Thyroid gland (tissue), 4 donors: ENCODE results near the gene KCNH5. TPM values are rescaled to one million over a fixed set of nuclear protein-coding genes. Genes with fewer than 3 reads are reported as not detected.

ENCODE experiments used
- DNase-seq, 2 donors: peaks; one replicate each; pipeline ENCODE4 v3.0.0-alpha.2; 2019
- H3K27ac ChIP-seq, 3 donors: fragments of 200-600 bp; sonication (generic); 1 replicate in 2 of 3; 2 replicates in 1 of 3; pipeline ENCODE4 v1.5.1; 2016 to 2019; ENCODE audit warnings: mild to moderate bottlenecking in 1 of 3, moderate library complexity in 1 of 3
- H3K27me3 ChIP-seq: fragments of 200-600 bp; sonication (generic); one replicate; pipeline ENCODE4 v1.5.1; 2019
- H3K36me3 ChIP-seq, 2 donors: fragments of 200-600 bp; sonication (generic); one replicate each; pipeline ENCODE4 v1.5.1; 2016 to 2019
- H3K4me1 ChIP-seq, 2 donors: fragments of 200-600 bp; sonication (generic); one replicate each; pipeline ENCODE4 v1.5.1; 2017 to 2019
- H3K4me3 ChIP-seq, 3 donors: fragments of 200-600 bp; sonication (generic); replicated peaks in 1 of 3; 1 replicate in 2 of 3; 2 replicates in 1 of 3; pipeline ENCODE4 v1.5.1; 2016; ENCODE audit warnings: mild to moderate bottlenecking in 1 of 3
- H3K9me3 ChIP-seq: fragments of 200-600 bp; sonication (generic); one replicate; pipeline ENCODE4 v1.5.1; 2017
- POLR2A ChIP-seq, 2 donors: fragments of 450-650 bp; IDR thresholded peaks; one replicate each; pipeline ENCODE4 v1.6.1; 2017; ENCODE audit warnings: antibody characterized with exemption in 2 of 2, mild to moderate bottlenecking in 2 of 2, moderate library complexity in 1 of 2
- WGBS, 2 donors: methylation state at CpG; one replicate each; pipeline ENCODE4 v1.1.5; 2017; 5-methylcytosine and 5-hydroxymethylcytosine counted together
- intact Hi-C: fragments of 100-400 bp; cut with DNase I; formaldehyde crosslinking; loops from one replicate; pipeline ENCODE4 v1.15.1; 2023
- total RNA-seq, 4 donors: library from RNA; depleted of rRNA; stranded (reverse); fragments of >200 nt; gene quantifications; one replicate each; pipeline ENCODE4 v1.2.3, GENCODE V29; 2016
- TF ChIP-seq, protein P1 (sequence below), 6 experiments: fragments of 200-600 bp in 3 of 6; fragments of 450-650 bp in 3 of 6; sonication (generic) in 3 of 6; IDR thresholded peaks; one replicate each; pipeline ENCODE4 v1.5.1; 2016 to 2019; ENCODE audit warnings: antibody characterized with exemption in 6 of 6, mild to moderate bottlenecking in 2 of 6, inconsistent platforms in 1 of 6, moderate library complexity in 1 of 6

KCNH5 gene
- total RNA-seq, 4 donors from 2014 or later: not detected

- H3K36me3 ChIP-seq: no peaks in the 10 kb centered on the region
- no peak for DNase-seq
- H3K9me3 ChIP-seq: no peaks in the 10 kb centered on the region
- no peak overlapping the region for H3K4me3 ChIP-seq
- no peak overlapping the region for H3K27ac ChIP-seq
- intact Hi-C loops: no loop called here
- TF ChIP-seq, protein P1, sequence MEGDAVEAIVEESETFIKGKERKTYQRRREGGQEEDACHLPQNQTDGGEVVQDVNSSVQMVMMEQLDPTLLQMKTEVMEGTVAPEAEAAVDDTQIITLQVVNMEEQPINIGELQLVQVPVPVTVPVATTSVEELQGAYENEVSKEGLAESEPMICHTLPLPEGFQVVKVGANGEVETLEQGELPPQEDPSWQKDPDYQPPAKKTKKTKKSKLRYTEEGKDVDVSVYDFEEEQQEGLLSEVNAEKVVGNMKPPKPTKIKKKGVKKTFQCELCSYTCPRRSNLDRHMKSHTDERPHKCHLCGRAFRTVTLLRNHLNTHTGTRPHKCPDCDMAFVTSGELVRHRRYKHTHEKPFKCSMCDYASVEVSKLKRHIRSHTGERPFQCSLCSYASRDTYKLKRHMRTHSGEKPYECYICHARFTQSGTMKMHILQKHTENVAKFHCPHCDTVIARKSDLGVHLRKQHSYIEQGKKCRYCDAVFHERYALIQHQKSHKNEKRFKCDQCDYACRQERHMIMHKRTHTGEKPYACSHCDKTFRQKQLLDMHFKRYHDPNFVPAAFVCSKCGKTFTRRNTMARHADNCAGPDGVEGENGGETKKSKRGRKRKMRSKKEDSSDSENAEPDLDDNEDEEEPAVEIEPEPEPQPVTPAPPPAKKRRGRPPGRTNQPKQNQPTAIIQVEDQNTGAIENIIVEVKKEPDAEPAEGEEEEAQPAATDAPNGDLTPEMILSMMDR (IDR thresholded peaks at IDR 0.05): no peak
- no peak for TF ChIP-seq POLR2A (IDR thresholded peaks at IDR 0.05)
- H3K27me3 ChIP-seq: no peaks in the 10 kb centered on the region
- 64 to 75% methylated on average over 2 of the region's 2 CpGs for WGBS, 2 donors
- no peaks in the 10 kb centered on the region for H3K4me1 ChIP-seq
These were observed 131.2 kb downstream of the KCNH5 start for GRCh38 chr14:62914025-62914424.

DNA sequence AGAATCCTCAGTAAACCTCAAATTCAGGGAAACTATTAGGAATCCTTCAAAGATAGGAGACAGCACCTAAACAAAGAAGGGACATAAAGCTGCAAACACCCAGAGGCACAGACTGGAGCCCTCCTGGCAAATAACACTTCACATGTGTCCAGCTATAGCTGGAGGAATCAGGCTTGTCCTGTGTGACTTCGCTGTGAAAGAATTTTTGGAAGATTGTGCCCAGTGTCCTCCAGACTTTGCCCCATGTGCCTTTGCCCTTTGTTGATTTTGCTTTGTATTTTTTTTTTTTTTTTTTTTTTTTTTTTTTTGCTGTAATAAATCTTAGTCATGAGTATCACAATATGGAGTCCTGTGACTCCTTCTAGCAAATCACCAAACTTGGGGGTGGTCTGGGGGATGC, 136.8 kb downstream of the KCNH5 start:
- Histone ChIP-seq H3K27ac (no peak overlapping the region), H3K4me3 (no peak overlapping the region), H3K4me1 (no peaks in the 10 kb centered on the region), H3K9me3 (no peaks in the 10 kb centered on the region), H3K27me3 (no peaks in the 10 kb centered on the region), H3K36me3 (no peaks in the 10 kb centered on the region)
- TF ChIP-seq, protein P1 (IDR thresholded peaks at IDR 0.05): no peak
- TF ChIP-seq POLR2A (IDR thresholded peaks at IDR 0.05): no peak
- WGBS, 2 donors: 83 to 97% methylated on average over 1 of the region's 1 CpG
- no peak for DNase-seq
- intact Hi-C loops: no loop called here

- Histone ChIP-seq H3K9me3 (no peaks in the 10 kb centered on the region), H3K4me3 (no peak overlapping the region), H3K4me1 (no peaks in the 10 kb centered on the region), H3K27me3 (no peaks in the 10 kb centered on the region), H3K36me3 (no peaks in the 10 kb centered on the region), H3K27ac (no peak overlapping the region)
- 68 to 70% methylated on average over 2 of the region's 2 CpGs for WGBS, 2 donors
- intact Hi-C loops: no loop called here
- no peak for DNase-seq
- TF ChIP-seq, protein P1 (IDR thresholded peaks at IDR 0.05): no peak
- no peak for TF ChIP-seq POLR2A (IDR thresholded peaks at IDR 0.05)
These were observed 139.7 kb downstream of the KCNH5 start for GRCh38 chr14:62905566-62905965.

DNA sequence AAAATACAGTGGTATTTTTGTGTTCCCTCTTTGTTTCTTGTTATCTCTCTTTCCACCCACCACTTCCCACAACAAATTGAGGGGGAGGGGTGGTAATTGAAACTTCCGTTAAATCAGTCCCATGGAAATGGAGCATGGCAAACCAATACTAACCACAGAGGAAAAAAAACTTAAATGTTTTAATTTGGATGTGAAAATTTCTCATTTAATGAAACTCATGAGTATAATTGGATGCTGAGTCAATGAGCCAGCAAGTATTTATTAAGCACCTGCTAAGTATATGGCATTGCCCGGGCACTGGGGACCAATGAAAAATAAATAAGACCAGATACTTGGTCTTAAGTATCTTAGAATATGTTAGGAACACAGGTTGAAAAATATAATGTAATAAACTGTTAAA, 147.5 kb downstream of the KCNH5 start:
- Histone ChIP-seq H3K9me3 (no peaks in the 10 kb centered on the region), H3K36me3 (no peaks in the 10 kb centered on the region), H3K4me1 (no peaks in the 10 kb centered on the region), H3K27ac (no peak overlapping the region), H3K27me3 (no peaks in the 10 kb centered on the region), H3K4me3 (no peak overlapping the region)
- WGBS, 2 donors: 43 to 64% methylated on average over 2 of the region's 2 CpGs
- TF ChIP-seq, protein P1 (IDR thresholded peaks at IDR 0.05): no peak
- no peak for TF ChIP-seq POLR2A (IDR thresholded peaks at IDR 0.05)
- DNase-seq: no peak
- intact Hi-C loops: no loop called here

DNA sequence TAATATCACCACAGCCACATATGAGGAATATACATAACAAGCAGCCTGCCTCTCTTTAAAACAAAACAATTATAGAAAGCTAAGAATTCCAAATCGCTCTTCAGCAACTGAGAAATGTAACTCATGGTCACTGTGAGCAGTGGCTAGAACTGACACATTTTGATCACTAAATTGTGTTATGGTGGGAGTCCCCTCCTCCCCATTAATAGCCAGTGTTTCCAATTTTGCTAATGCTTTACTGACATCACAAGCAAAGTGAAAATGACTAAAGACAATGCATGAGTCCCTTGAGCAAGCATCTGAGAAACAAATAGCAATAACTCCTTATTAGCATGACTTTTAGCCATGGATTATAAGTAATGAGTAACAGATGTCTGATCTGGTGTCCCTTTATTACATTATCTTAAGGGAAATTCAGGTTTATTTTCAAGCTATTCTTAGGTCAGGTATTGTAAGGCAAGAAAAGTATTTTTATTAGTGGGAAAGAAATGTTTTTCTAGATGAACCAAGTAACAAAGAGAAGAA, 148.3 kb downstream of the KCNH5 start:
- Histone ChIP-seq H3K9me3 (no peaks in the 10 kb centered on the region), H3K36me3 (no peaks in the 10 kb centered on the region), H3K27ac (no peak overlapping the region), H3K4me3 (no peak overlapping the region), H3K4me1 (no peaks in the 10 kb centered on the region), H3K27me3 (no peaks in the 10 kb centered on the region)
- 86 to 88% methylated on average over 1 of the region's 1 CpG for whole genome bisulfite sequencing, 2 donors
- no peak for DNase-seq
- intact Hi-C loops: no loop called here
- no peak for TF ChIP-seq POLR2A (IDR thresholded peaks at IDR 0.05)
- TF ChIP-seq, protein P1 (IDR thresholded peaks at IDR 0.05): no peak
